ENCODE data around the gene SLC2A4RG. TPM values are rescaled to one million over a fixed set of nuclear protein-coding genes. Genes with fewer than 3 reads are reported as not detected.

Gene SLC2A4RG
- total RNA-seq, 1 experiment from 2014 or later = 121 TPM

GRCh38 chr20:63790572-63791168, 51.1 kb downstream of the SLC2A4RG start:
- Histone ChIP-seq H3K79me2 (ENCODE audit: insufficient read depth, low read length) (no peaks in the 10 kb centered on the region), H3K9me3 (ENCODE audit: control insufficient read depth in 1 of 2, insufficient read depth in 1 of 2, low read depth in 1 of 2, low read length in 2 of 2) (no peaks in the 10 kb centered on the region), H3K36me3 (ENCODE audit: control insufficient read depth in 1 of 2, insufficient read depth in 2 of 2, low read length in 2 of 2) (no peaks in the 10 kb centered on the region), H3K4me1 (ENCODE audit: control insufficient read depth in 1 of 2, insufficient read depth in 2 of 2, low read length in 2 of 2) (no peaks in the 10 kb centered on the region; a peak in 1 of 4 replicates), H4K20me1 (ENCODE audit: insufficient read depth) (no peaks in the 10 kb centered on the region), H3K4me3 (replicated peaks in 1 of 2; ENCODE audit: low read depth in 1 of 2, low read length in 2 of 2) (no peak overlapping the region), H3K27me3 (ENCODE audit: insufficient read depth, low read length) (no peaks in the 10 kb centered on the region), H3K4me2 (ENCODE audit: low read length) (no peak overlapping the region), H3K9ac (ENCODE audit: low read length) (no peak overlapping the region), H3K27ac (ENCODE audit: low read depth, low read length) (no peak overlapping the region), H2AFZ (ENCODE audit: low read depth, low read length, poor library complexity, severe bottlenecking) (no peak overlapping the region), H3K9me2 (ENCODE audit: insufficient read depth) (no peaks in the 10 kb centered on the region)
- no peak for DNase-seq (ENCODE audit: low read depth, low spot score)
- intact Hi-C loops (cut with micrococcal nuclease) = no loop called here
- no TSS peak for BruUV-seq (replicated peaks)
- TF ChIP-seq ZNF274 (IDR thresholded peaks at IDR 0.05; ENCODE audit: low read depth, low read length) (no peak), RAD21 (IDR thresholded peaks at IDR 0.05; ENCODE audit: low read depth) (no peak), POLR2AphosphoS5 (IDR thresholded peaks at IDR 0.05; ENCODE audit: low read depth, low read length) (no peak), SP1 (IDR thresholded peaks at IDR 0.05; ENCODE audit: low read depth) (no peak), ZBTB33 (IDR thresholded peaks at IDR 0.05; ENCODE audit: extremely low read depth, insufficient replicate concordance, low read length) (no peak)
- ChIA-PET POLR2A (no interaction called here), CTCF (interaction anchor here (1.2 kb wide), 1 partner anchor 10 kb away, joined by 4 read pairs; no protein-coding TSS in a partner anchor), RAD21 (ENCODE audit: low non-redundant PET in 1 of 2, low total read pairs in 2 of 2, uncharacterized antibody in 2 of 2, unreplicated experiment in 2 of 2) (no interaction called here)
- no peak for ATAC-seq

GRCh38 chr20:63791497-63792156, 52.1 kb downstream of the SLC2A4RG start:
- ChIA-PET CTCF (interaction anchor here (1.2 kb wide), 1 partner anchor 9 kb away, joined by 4 read pairs; no protein-coding TSS in a partner anchor), POLR2A (no interaction called here), RAD21 (ENCODE audit: low non-redundant PET in 1 of 2, low total read pairs in 2 of 2, uncharacterized antibody in 2 of 2, unreplicated experiment in 2 of 2) (no interaction called here)
- ATAC-seq (no peak), DNase-seq (ENCODE audit: low read depth, low spot score) (no peak)
- Histone ChIP-seq H3K4me3 (replicated peaks in 1 of 2; ENCODE audit: low read depth in 1 of 2, low read length in 2 of 2) (no peak overlapping the region), H3K9me3 (ENCODE audit: control insufficient read depth in 1 of 2, insufficient read depth in 1 of 2, low read depth in 1 of 2, low read length in 2 of 2) (no peaks in the 10 kb centered on the region), H3K4me2 (ENCODE audit: low read length) (no peak overlapping the region), H3K27me3 (ENCODE audit: insufficient read depth, low read length) (no peaks in the 10 kb centered on the region), H3K9me2 (ENCODE audit: insufficient read depth) (no peaks in the 10 kb centered on the region), H2AFZ (ENCODE audit: low read depth, low read length, poor library complexity, severe bottlenecking) (no peak overlapping the region), H3K36me3 (ENCODE audit: control insufficient read depth in 1 of 2, insufficient read depth in 2 of 2, low read length in 2 of 2) (no peaks in the 10 kb centered on the region), H3K27ac (ENCODE audit: low read depth, low read length) (no peak overlapping the region), H3K9ac (ENCODE audit: low read length) (no peak overlapping the region), H4K20me1 (ENCODE audit: insufficient read depth) (no peaks in the 10 kb centered on the region), H3K79me2 (ENCODE audit: insufficient read depth, low read length) (no peaks in the 10 kb centered on the region), H3K4me1 (ENCODE audit: control insufficient read depth in 1 of 2, insufficient read depth in 2 of 2, low read length in 2 of 2) (peaks cover 0 to 5% of the 10 kb centered on the region in 2 experiments; a peak in 2 of 4 replicates)
- intact Hi-C loops (cut with micrococcal nuclease) = no loop called here
- TF ChIP-seq EZH2phosphoT487 (IDR thresholded peaks at IDR 0.05; ENCODE audit: borderline replicate concordance) (no peak), SIN3A (IDR thresholded peaks at IDR 0.05; ENCODE audit: low read depth) (no peak), ZFX (IDR thresholded peaks at IDR 0.05) (no peak), ZNF274 (IDR thresholded peaks at IDR 0.05; ENCODE audit: low read depth, low read length) (no peak), CEBPB (IDR thresholded peaks at IDR 0.05; ENCODE audit: low read depth) (no peak)
- TF ChIP-seq, protein P1, sequence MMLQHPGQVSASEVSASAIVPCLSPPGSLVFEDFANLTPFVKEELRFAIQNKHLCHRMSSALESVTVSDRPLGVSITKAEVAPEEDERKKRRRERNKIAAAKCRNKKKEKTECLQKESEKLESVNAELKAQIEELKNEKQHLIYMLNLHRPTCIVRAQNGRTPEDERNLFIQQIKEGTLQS (IDR thresholded peaks at IDR 0.05) = no peak
- no TSS peak for BruUV-seq (replicated peaks)

Measured in HCT116 (cell line).